Gastrocnemius medialis (tissue), 4 donors: ENCODE measurements around the gene ZNF205.

Source experiments
- POLR2A ChIP-seq, 2 donors: fragments of 450-650 bp; IDR thresholded peaks; one replicate each; pipeline ENCODE4 v1.6.1; 2017; ENCODE audit warnings: antibody characterized with exemption in 2 of 2, mild to moderate bottlenecking in 2 of 2, moderate library complexity in 2 of 2
- TF ChIP-seq, protein P1 (sequence below), 5 experiments: fragments of 450-650 bp in 3 of 5; fragments of 200-600 bp in 2 of 5; sonication (generic) in 2 of 5; IDR thresholded peaks in 4 of 5; conservative IDR thresholded peaks in 1 of 5; 1 replicate in 4 of 5; 2 replicates in 1 of 5; pipeline ENCODE4 v1.5.1; 2016 to 2019; ENCODE audit warnings: antibody characterized with exemption in 5 of 5, mild to moderate bottlenecking in 3 of 5, moderate library complexity in 3 of 5

DNA sequence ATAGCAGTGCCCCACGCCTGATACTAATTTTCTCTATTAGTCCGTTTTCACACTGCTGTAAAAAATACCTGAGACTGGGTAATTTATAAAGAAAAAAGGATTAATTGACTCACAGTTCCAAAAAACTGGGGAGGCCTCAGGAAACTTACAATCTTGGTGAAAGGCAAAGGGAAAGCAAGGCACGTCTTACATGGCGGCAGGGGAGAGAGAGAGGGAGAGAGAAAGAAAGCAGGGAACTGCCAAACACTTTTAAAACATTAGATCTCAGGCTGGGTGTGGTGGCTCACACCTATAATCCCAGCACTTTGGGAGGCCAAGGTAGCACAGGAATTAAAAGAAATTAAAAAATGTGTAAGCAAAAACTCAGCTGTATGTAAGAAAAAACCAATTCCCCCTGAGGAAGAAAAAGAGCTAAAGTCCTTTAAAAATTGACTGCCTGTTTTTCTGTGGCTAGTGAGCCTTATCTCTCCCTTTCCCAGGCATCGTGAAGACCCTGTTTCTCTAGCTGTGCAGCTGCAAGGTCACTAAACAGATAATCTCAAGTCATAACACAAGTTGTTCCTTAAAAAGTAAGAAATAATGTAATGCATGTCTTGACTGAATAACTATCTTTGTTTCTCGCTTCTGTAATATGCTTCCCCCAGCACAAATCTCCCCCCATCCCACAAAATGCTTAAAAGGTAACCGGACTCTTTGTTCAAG, 27.3 kb upstream of the ZNF205 start:
- TF ChIP-seq, protein P1, sequence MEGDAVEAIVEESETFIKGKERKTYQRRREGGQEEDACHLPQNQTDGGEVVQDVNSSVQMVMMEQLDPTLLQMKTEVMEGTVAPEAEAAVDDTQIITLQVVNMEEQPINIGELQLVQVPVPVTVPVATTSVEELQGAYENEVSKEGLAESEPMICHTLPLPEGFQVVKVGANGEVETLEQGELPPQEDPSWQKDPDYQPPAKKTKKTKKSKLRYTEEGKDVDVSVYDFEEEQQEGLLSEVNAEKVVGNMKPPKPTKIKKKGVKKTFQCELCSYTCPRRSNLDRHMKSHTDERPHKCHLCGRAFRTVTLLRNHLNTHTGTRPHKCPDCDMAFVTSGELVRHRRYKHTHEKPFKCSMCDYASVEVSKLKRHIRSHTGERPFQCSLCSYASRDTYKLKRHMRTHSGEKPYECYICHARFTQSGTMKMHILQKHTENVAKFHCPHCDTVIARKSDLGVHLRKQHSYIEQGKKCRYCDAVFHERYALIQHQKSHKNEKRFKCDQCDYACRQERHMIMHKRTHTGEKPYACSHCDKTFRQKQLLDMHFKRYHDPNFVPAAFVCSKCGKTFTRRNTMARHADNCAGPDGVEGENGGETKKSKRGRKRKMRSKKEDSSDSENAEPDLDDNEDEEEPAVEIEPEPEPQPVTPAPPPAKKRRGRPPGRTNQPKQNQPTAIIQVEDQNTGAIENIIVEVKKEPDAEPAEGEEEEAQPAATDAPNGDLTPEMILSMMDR (IDR thresholded peaks at IDR 0.05 in 4 of 5, conservative IDR thresholded peaks at IDR 0.05 in 1 of 5): no peak
- TF ChIP-seq POLR2A (IDR thresholded peaks at IDR 0.05): no peak
